Measurements from ENCODE around the gene CES2.

DNA sequence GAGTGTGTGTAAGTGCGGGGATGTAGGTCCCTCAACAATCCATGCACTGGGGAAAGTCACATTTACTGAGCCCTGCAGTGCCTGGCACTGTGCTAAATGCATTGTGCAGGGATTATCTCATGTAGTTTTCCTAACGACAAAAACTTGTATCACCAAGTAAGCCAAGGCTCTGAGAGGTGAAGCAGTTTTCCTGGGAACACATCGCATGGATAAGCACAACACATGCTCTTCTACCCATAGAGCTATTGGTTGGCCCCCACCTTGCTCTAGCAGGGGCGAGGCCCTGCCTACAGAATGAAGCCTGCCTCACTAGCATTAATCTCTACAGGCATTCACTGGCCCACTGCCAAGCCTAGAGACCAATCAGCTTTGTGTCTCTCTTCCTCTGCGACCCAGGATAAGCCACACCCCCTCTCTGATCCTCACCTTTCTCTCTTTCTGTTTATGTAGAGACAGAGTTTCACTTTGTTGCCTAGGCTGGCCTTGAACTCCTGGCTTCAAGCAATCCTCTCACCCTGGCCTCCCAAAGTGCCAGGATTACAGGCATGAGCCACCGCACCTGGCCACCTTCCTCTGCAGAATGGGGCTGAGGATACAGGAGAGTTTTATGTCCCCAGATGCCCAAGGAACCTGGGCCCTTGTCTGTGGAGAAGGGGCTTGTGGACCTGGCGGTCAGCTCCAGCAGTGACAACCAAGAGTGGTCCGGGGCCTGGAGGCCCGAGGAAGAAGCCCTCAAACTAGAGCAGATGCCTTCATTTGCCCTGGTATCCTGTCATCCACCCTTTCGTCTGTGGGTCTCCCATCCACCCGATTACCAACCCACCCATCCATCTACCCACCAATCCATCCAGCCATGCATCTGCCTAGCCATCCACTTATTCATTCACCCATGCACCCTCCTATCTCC lies 29.4 kb upstream of the CES2 start:
- TF ChIP-seq, protein P1, sequence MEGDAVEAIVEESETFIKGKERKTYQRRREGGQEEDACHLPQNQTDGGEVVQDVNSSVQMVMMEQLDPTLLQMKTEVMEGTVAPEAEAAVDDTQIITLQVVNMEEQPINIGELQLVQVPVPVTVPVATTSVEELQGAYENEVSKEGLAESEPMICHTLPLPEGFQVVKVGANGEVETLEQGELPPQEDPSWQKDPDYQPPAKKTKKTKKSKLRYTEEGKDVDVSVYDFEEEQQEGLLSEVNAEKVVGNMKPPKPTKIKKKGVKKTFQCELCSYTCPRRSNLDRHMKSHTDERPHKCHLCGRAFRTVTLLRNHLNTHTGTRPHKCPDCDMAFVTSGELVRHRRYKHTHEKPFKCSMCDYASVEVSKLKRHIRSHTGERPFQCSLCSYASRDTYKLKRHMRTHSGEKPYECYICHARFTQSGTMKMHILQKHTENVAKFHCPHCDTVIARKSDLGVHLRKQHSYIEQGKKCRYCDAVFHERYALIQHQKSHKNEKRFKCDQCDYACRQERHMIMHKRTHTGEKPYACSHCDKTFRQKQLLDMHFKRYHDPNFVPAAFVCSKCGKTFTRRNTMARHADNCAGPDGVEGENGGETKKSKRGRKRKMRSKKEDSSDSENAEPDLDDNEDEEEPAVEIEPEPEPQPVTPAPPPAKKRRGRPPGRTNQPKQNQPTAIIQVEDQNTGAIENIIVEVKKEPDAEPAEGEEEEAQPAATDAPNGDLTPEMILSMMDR (IDR thresholded peaks at IDR 0.05; ENCODE audit: poor library complexity), result no peak
- TF ChIP-seq EZH2 (IDR thresholded peaks at IDR 0.05; ENCODE audit: borderline replicate concordance) (no peak), EZH2phosphoT487 (IDR thresholded peaks at IDR 0.05; ENCODE audit: low read depth, severe bottlenecking, unreplicated experiment) (no peak)
